WERI-Rb-1 (cell line): ENCODE data around the gene CCDC13.

ENCODE experiments used
- DNase-seq: peaks from one replicate; pipeline ENCODE4 v3.0.0-alpha.2; 2020
- H3K27ac ChIP-seq: fragments of 250-450 bp; sonication (Bioruptor Pico); 2 replicates; pipeline ENCODE4 v1.5.1; 2020; ENCODE audit warnings: mild to moderate bottlenecking, moderate library complexity
- H3K27me3 ChIP-seq: fragments of 250-450 bp; sonication (Bioruptor Pico); 2 replicates; pipeline ENCODE4 v1.5.1; 2021; ENCODE audit warnings: mild to moderate bottlenecking, low read depth, moderate library complexity; ENCODE audit not compliant: insufficient read depth, severe bottlenecking
- H3K36me3 ChIP-seq: fragments of 250-450 bp; sonication (Bioruptor Pico); 2 replicates; pipeline ENCODE4 v1.5.1; 2020; ENCODE audit warnings: mild to moderate bottlenecking, moderate library complexity
- H3K4me3 ChIP-seq: 2 replicates; pipeline ENCODE4 v1.5.1; 2011; ENCODE audit warnings: low read depth, mild to moderate bottlenecking, control low read depth, low read length
- H3K9me3 ChIP-seq: fragments of 250-450 bp; sonication (Bioruptor Pico); 2 replicates; pipeline ENCODE4 v1.5.1; 2021; ENCODE audit warnings: mild to moderate bottlenecking, moderate library complexity; ENCODE audit not compliant: severe bottlenecking
- CTCF ChIP-seq: IDR thresholded peaks from 2 replicates; pipeline ENCODE4 v1.5.1; 2011; ENCODE audit warnings: low read depth, mild to moderate bottlenecking, control low read depth, inconsistent platforms, low read length

CCDC13 gene

GRCh38 chr3:42805141-42805821, 32.2 kb upstream of the CCDC13 start:
- Histone ChIP-seq H3K9me3 (no peaks in the 10 kb centered on the region), H3K36me3 (peaks cover 14% of the 10 kb centered on the region), H3K4me3 (peak overlapping the region; percentile 65), H3K27ac (no peak overlapping the region; the same call in 1 of the 2 replicates), H3K27me3 (no peaks in the 10 kb centered on the region)
- DNase-seq: no peak
- TF ChIP-seq CTCF: no peak

- no peaks in the 10 kb centered on the region for H3K9me3 ChIP-seq
- H3K36me3 ChIP-seq: peaks cover 14% of the 10 kb centered on the region
- no peak for DNase-seq
- H3K27ac ChIP-seq: peak overlapping the region; percentile 90
- TF ChIP-seq CTCF: no peak
- H3K27me3 ChIP-seq: no peaks in the 10 kb centered on the region
- H3K4me3 ChIP-seq: peak overlapping the region; percentile 65
These were observed 31.7 kb upstream of the CCDC13 start for GRCh38 chr3:42804831-42805132.

GRCh38 chr3:42804106-42804830, 31.2 kb upstream of the CCDC13 start, which contains the start of gene HIGD1A:
HIGD1A (minus strand) TSS chr3:42804490; CDS start chr3:42794253, 10,237 bp downstream.
- Histone ChIP-seq H3K27me3 (no peaks in the 10 kb centered on the region), H3K27ac (peak within 1 kb of the TSS; percentile 90), H3K4me3 (peak within 1 kb of the TSS; percentile 65), H3K9me3 (no peaks in the 10 kb centered on the region), H3K36me3 (peaks cover 14% of the 10 kb centered on the region)
- no peak for TF ChIP-seq CTCF
- DNase-seq: peak; percentile 97

- peak; percentile 42 for DNase-seq
- Histone ChIP-seq H3K36me3 (peaks cover 14% of the 10 kb centered on the region), H3K27ac (peak overlapping the region; percentile 90), H3K9me3 (no peaks in the 10 kb centered on the region), H3K27me3 (no peaks in the 10 kb centered on the region), H3K4me3 (peak overlapping the region; percentile 65)
- TF ChIP-seq CTCF: no peak
These were observed 30.5 kb upstream of the CCDC13 start for GRCh38 chr3:42803414-42804105.

- no peak for TF ChIP-seq CTCF
- no peak for DNase-seq
- no peaks in the 10 kb centered on the region for H3K9me3 ChIP-seq
These were observed 29.9 kb upstream of the CCDC13 start for GRCh38 chr3:42802876-42803413.

More at GRCh38 chr3:42802876-42803413, 29.9 kb upstream of the CCDC13 start:
- peak overlapping the region; percentile 90 for H3K27ac ChIP-seq
- H3K4me3 ChIP-seq: peak overlapping the region; percentile 65
- H3K27me3 ChIP-seq: no peaks in the 10 kb centered on the region
- H3K36me3 ChIP-seq: peaks cover 14% of the 10 kb centered on the region
